BE2C (cell line): ENCODE measurements around the gene ADAMTS5.

Source experiments
- DNase-seq: peaks from one replicate; pipeline ENCODE4 v3.0.0-alpha.2; 2020
- H3K27me3 ChIP-seq: fragments of 250-450 bp; sonication (Bioruptor Pico); 2 replicates; pipeline ENCODE4 v1.5.1; 2020; ENCODE audit warnings: mild to moderate bottlenecking
- H3K36me3 ChIP-seq: fragments of 250-450 bp; sonication (Bioruptor Pico); 2 replicates; pipeline ENCODE4 v1.5.1; 2020; ENCODE audit warnings: mild to moderate bottlenecking
- H3K4me1 ChIP-seq: fragments of 250-450 bp; sonication (Bioruptor Pico); 2 replicates; pipeline ENCODE4 v1.5.1; 2020
- H3K4me3 ChIP-seq: 2 replicates; pipeline ENCODE4 v1.5.1; 2011; ENCODE audit warnings: low read depth, low read length
- H3K9me3 ChIP-seq: fragments of 250-450 bp; sonication (Bioruptor Pico); 2 replicates; pipeline ENCODE4 v1.5.1; 2020
- CTCF ChIP-seq: IDR thresholded peaks from 2 replicates; pipeline ENCODE4 v1.5.1; 2012; ENCODE audit warnings: mild to moderate bottlenecking, low read depth, low read length

The ADAMTS5 gene

DNA sequence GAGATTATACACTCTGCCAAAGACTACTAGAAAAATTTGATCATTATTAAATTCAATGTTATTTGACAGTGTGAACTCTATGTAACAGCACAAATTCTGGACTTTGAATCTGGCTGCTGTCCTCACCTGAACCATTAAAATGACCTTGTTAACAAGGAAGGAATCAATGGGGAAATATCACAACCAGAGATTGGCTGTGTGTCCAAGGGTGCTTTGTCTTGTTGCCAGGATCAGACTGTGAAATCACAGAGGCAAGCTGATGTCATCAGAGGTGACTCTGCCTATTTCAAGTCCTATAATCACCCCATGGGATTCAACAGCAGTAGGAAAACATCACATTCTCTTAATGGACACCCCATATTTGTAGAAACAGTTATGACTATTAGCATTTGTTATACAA is 46.8 kb downstream of the ADAMTS5 start:
- H3K9me3 ChIP-seq, result no peaks in the 10 kb centered on the region
- H3K27me3 ChIP-seq, result no peaks in the 10 kb centered on the region
- no peaks in the 10 kb centered on the region for H3K36me3 ChIP-seq
- DNase-seq, result no peak
- peaks cover 4% of the 10 kb centered on the region for H3K4me1 ChIP-seq
- no peak overlapping the region for H3K4me3 ChIP-seq
- TF ChIP-seq CTCF, result no peak

DNA sequence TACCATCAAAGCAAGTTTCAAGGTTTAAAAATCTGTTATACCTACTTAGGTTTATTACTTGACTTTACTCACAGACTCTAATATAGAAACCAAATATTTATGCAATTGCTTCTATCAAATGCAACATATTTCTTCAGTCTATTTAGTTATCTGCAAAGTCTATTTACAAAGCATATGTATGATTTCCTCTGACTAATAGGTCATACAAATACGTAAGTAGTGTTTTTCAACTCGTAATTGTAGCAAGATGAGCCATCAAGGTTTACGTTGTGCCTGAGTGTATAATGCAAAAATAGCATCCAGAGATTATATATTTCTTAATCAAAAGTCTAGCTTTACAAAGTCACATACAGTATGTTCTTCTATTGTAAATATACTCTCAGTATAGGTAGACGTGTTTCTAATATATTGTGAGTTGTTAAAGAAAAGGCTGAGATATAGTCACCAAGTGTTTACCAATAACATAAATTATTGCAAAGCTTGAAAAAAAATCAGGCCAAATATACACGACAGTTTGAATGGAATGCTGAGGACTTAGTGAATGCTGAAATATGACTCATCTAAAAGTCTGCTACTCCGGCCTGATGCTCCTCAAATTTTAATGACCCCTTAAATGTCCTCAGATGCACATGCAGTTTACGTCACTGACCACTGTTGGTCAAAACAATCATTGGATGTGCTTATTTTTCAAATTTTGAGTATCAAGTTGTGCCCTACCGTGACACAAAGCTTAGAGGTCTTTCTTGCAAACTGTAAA is 48.4 kb downstream of the ADAMTS5 start:
- DNase-seq, result no peak
- TF ChIP-seq CTCF, result no peak
- Histone ChIP-seq H3K9me3 (no peaks in the 10 kb centered on the region), H3K4me3 (no peak overlapping the region), H3K36me3 (no peaks in the 10 kb centered on the region), H3K27me3 (no peaks in the 10 kb centered on the region), H3K4me1 (no peaks in the 10 kb centered on the region; the same call in 1 of the 2 replicates)

DNA sequence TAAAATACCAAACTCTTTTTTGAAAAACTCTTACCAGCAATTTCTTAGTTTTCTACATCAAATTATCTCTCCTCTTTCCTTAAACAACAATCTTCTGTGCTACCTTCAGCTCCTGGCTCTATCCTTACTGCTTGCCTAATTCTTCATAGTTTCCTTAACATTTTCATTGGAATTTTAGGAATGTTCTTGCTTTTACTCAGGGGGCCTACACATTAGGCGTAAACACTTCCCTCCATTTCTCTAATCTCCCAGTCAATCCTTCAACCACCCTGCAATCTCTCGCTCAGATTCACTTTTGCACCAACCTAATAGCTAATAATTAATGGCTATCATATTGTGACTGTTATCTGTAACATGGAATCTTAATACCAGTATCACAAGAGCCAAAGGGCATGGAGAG is 50.1 kb downstream of the ADAMTS5 start:
- H3K4me1 ChIP-seq, result no peaks in the 10 kb centered on the region
- no peak for DNase-seq
- no peak overlapping the region for H3K4me3 ChIP-seq
- H3K27me3 ChIP-seq, result no peaks in the 10 kb centered on the region
- H3K9me3 ChIP-seq, result no peaks in the 10 kb centered on the region
- no peaks in the 10 kb centered on the region for H3K36me3 ChIP-seq
- TF ChIP-seq CTCF, result no peak

DNA sequence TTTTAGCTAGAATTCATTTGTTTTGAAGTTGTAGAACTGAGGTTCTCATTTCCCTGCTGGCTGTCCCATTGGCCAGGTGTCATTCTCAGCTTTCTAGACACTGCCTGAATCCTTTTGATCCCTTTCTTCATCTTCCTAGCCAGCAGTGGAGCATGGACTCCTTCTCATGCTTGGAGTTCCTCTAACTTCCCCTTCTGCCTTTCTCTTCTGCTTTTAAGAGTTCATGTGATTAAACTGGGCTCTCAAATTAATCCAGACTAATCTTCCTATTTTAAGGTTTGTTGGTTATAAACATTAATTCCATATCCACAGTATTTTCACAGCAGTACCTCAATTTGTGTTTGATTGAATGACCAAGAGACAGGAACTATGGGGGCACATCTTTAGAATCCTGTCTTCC is 52.3 kb downstream of the ADAMTS5 start:
- Histone ChIP-seq H3K4me3 (no peak overlapping the region), H3K9me3 (no peaks in the 10 kb centered on the region), H3K36me3 (no peaks in the 10 kb centered on the region), H3K4me1 (0 out of 2 replicates have a peak, but pooled peaks cover 2% of the 10 kb centered on the region), H3K27me3 (no peaks in the 10 kb centered on the region)
- no peak for TF ChIP-seq CTCF
- no peak for DNase-seq

DNA sequence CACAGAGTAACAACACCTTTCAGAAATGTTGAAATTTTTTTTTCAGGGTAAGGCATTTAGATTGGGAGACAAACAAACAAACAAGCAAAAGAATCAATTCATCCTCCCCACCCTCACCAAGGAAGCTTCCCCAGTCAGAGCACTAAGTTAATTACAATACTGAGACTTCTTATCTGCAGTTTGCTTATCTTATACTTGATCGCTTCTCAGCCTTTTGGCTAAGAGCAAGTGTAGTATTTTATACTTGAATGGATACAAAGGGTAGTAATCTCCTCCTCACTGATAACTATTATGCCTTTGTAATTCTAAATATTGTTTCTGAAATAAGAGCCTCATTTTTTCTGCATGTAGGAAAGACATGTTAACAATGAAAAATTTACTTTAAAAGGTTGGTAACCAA is 54.4 kb downstream of the ADAMTS5 start:
- no peak for DNase-seq
- Histone ChIP-seq H3K4me3 (no peak overlapping the region), H3K36me3 (no peaks in the 10 kb centered on the region), H3K9me3 (no peaks in the 10 kb centered on the region), H3K4me1 (0 out of 2 replicates have a peak, but pooled peaks cover 2% of the 10 kb centered on the region), H3K27me3 (no peaks in the 10 kb centered on the region)
- TF ChIP-seq CTCF, result no peak

DNA sequence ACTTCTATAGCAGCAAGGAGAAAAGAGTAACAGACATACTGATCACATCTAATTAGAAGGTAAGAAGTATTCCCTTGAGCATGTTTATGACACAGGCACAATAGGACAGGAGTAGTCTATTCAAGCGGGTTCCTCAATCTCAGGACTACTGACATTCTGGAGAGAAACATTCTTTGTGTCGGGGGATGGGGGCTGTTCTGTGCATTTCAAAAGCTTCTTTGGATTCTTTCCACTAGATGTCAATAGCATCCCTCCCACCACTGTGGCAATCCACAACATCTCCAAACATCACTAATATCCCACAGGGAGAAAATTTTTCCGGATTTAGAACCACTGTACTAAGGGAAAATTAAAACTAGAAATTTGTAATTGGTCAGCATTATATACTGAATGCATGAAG is 56.9 kb downstream of the ADAMTS5 start:
- Histone ChIP-seq H3K4me1 (0 out of 2 replicates have a peak, but pooled peaks cover 2% of the 10 kb centered on the region), H3K36me3 (no peaks in the 10 kb centered on the region), H3K27me3 (no peaks in the 10 kb centered on the region), H3K9me3 (no peaks in the 10 kb centered on the region), H3K4me3 (no peak overlapping the region)
- peak; percentile 57 for DNase-seq
- TF ChIP-seq CTCF, result peak; percentile 68
